GM20000 (cell line): ENCODE data around the gene ANKRD18B.
"Not testable (repeated sequence)": the region's sequence is repeated elsewhere in the genome, so short reads cannot be mapped to it uniquely, and the experiment has no call there.

Experiments
- DNase-seq: peaks from one replicate; pipeline ENCODE4 v3.0.0; 2012; ENCODE audit warnings: low spot score
- TF ChIP-seq, protein P1 (sequence below): IDR thresholded peaks from 2 replicates; pipeline ENCODE4 v1.5.1; 2012; ENCODE audit warnings: mild to moderate bottlenecking, control low read depth; ENCODE audit errors: extremely low read depth, missing control alignments

ANKRD18B gene

DNA sequence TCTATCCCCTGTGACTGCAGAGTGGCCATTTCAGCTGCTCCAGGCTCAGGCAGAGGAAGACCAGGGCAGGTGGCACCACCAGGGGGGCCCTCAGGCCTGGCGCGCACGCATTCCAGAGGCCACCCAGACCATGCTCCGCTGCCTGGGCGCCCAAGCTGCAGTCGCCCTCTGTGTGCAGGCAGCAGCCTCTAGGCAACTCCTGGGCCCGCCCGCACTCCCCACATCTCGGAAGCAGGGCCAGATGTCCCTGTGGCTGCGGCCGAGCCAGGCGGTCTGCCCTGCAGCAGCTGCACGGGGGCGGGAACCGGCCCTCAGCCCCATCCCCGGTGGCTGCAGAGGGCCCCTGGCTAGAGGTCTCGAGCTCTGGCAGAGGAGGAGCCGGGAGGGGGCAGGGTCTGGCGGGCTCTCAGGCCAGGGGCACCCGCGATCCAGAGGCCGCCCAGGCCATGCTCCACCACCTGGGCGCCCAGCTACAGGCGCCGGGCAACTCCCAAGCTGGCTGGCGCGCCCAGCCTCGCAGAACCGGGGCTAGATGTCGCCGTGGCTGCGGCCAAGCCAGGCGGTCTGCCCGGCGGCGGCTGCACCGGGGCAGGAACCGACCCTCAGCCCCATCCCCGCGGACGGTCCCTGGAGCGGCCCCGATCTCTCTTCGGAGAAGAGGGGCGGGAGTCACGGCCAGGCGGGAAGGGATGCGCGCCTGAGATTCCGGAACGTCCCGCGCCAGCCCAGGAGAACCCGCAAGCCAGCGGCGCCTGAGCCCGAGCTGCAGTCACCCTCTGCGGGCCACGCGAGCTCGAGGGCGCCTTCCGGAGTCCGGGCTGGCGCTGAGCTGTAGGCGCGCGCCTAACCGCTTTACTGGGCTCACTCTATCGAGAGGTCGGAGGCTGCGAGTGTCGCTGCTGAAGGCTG lies at the start of gene ANKRD18B:
ANKRD18B (plus strand) TSS at position 855 of the 909 bp plus-strand sequence. CDS start 239 bp downstream, outside the sequence.
- DNase-seq, result peak; percentile 26

DNA sequence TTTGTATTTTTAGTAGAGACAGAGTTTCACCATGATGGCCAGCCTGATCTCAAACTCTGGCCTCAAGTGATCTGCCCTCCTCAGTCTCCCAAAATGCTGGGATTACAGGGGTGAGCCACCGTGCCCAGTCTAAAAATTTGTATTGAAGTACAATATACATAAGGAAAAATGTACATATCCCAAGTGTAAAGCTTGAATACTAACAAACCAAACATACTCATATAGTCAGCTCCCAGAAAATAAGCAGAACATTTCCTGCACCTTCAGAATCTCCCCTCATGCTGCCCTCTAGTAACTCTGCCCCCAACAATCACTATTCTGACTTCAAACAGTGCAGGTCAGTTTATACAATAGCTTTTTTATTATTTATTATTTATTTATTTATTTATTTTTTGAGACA lies 48.7 kb upstream of the ANKRD18B start:
- no peak for DNase-seq
- TF ChIP-seq, protein P1, sequence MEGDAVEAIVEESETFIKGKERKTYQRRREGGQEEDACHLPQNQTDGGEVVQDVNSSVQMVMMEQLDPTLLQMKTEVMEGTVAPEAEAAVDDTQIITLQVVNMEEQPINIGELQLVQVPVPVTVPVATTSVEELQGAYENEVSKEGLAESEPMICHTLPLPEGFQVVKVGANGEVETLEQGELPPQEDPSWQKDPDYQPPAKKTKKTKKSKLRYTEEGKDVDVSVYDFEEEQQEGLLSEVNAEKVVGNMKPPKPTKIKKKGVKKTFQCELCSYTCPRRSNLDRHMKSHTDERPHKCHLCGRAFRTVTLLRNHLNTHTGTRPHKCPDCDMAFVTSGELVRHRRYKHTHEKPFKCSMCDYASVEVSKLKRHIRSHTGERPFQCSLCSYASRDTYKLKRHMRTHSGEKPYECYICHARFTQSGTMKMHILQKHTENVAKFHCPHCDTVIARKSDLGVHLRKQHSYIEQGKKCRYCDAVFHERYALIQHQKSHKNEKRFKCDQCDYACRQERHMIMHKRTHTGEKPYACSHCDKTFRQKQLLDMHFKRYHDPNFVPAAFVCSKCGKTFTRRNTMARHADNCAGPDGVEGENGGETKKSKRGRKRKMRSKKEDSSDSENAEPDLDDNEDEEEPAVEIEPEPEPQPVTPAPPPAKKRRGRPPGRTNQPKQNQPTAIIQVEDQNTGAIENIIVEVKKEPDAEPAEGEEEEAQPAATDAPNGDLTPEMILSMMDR, result no peak

DNA sequence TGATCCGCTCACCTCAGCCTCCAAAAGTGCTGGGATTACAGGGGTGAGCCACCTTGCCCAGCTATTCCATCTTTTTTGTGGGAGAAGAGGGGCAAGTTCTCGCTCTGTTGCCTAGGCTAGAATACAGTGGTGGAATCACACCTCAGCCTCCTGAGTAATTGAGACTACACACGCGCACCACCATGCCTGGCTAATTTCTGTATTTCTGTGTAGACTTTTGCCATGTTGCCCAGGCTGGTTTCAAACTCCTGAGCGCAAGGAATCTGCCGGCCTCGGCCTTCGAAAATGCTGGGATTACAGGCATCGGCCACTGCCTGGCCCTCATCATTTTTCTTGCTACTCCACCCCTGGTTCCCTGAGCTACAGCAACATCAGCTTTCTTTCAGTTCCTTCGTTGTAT lies 47.5 kb upstream of the ANKRD18B start:
- TF ChIP-seq, protein P1, result no peak
- DNase-seq, result no peak

DNA sequence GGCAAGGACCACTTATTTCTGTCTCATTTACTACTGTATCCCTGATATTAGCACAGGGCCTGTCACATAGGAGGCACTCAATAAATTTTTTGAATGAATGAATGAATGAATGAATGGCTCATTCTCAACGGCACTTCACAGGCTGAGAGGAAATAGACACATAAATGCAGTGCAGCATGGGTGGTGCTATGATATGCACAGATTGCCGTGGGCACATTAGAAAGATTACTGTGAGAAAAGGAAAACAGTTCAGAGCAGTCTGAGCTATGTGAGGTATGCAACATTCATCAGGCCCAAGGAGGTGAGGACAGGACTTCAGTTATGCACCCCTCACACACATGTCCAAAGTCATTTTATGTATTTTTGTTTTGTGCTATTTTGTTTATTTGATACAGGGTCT lies 43.9 kb upstream of the ANKRD18B start:
- TF ChIP-seq, protein P1, result no peak
- no peak for DNase-seq

DNA sequence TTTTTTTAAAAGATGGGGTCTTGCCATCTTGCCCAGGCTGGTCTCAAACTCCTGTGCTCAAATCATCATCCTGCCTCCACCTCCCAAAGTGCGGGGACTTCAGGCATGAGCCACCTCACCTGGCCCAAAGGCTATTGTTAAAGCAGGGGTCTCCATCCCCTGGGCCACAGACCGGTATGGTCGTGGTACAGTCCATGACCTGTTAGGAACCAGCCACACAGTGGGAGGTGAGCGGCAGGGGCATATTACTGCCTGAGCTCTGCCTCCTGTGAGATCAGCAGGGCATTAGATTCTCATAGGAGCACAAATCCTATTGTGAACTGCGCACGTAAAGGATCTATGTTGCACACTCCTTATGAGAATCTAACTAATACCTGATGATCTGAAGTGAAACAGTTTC lies 43.1 kb upstream of the ANKRD18B start:
- DNase-seq, result no peak
- TF ChIP-seq, protein P1, result no peak

DNA sequence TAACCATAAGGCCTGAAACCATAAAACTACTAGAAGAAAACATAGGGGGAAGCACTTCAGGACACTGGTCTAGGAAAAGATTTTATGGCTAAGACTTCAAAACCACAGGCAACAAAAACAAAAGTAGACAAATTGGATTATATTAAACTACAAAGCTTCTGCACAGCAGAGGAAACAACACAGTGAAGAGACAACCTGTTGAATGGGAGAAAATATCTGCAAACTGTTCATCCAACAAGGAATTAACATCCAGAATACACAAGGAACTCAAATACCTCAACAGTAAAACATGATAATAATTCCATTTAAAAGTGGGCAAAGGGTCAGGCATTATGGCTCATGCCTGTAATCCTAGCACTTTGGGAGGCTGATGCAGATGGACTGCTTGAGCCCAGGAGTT lies 38.7 kb upstream of the ANKRD18B start:
- not testable (repeated sequence) for DNase-seq

DNA sequence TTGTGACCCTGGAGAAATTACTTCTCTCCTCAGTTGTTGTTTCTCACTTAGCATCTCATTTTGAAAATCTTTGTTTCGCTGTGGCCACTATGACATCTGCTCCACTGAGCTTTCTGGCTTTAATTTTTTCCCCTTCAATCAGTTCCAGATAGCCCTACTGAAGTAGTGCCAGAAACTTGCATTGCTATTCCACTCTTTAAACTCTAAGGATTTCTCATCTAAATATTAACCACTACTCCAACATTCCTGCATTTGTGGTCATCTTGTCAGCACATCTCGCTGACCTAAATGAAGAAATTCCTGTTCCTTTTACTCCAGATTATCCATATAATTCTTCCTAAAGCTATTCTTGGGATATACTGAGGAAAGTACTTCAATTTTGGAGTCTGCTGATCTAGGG lies 35.0 kb upstream of the ANKRD18B start:
- TF ChIP-seq, protein P1, result no peak
- DNase-seq, result no peak

DNA sequence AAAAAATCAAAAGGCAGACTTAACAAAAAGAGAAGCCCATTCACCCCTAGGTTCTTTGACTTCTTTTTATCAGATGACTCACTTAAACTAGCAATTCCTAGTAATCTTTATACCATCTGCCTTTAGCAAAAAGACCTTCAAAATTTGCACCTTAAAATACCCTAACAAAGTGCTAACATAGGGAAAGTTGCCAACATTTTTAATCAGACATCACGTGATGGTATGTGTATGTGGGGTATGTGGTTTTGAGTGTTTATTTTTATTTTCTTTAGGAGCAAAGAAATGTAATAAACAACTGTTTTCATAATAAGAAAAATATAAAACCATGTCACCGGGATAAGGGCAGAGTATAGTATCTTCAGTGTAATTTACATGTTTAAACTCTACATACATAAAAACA lies 30.2 kb upstream of the ANKRD18B start:
- DNase-seq, result not testable (repeated sequence)

DNA sequence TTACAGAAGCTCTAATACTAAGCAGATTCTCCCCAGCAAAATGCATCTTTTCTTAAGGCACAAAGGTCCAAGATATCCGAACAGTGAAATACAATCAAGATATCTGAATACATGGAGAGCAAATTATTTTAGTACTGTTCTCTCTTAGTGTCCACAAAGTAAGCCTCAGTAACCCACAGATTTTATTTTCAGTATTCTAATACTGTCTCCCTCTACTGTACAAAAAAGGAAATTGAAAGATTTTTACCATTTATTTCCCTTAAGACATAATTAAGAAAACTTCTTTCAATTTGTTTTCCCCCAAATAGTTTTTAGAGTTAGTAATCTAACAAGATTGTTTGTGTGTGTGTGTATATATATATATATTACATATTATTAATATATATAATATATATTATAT lies 25.7 kb upstream of the ANKRD18B start:
- TF ChIP-seq, protein P1, result no peak
- no peak for DNase-seq
